Measurements from ENCODE around the gene ASPSCR1.

ASPSCR1 gene

DNA sequence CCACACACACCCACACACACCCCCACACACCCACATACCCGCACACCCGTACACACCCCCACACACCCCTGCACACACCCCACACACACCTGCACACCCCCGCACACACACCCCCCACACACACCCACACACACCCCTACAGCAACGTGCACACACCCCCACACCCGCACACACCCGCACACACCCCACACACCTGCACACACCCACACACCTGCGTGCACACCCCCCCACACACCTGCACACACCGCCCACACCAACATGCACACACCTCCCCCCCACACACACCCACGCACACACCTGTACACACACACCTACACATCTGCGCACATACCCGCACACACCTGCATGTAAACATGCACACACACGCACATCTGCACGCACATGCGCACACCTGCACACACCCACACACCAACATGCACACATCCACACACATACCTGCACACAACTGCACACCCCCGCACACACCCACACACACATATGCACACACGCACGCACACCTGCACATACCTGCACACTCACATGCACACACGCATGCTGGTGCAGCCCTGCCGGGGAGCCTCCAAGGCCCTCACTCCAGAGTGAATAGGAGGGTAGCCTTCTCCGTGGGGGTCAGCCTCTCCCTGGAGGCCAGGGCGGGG lies 7.5 kb downstream of the ASPSCR1 start:
- no peak for FAIRE-seq

GRCh38 chr17:81986606-81987005 lies 9.2 kb downstream of the ASPSCR1 start:
- no peak for FAIRE-seq

DNA sequence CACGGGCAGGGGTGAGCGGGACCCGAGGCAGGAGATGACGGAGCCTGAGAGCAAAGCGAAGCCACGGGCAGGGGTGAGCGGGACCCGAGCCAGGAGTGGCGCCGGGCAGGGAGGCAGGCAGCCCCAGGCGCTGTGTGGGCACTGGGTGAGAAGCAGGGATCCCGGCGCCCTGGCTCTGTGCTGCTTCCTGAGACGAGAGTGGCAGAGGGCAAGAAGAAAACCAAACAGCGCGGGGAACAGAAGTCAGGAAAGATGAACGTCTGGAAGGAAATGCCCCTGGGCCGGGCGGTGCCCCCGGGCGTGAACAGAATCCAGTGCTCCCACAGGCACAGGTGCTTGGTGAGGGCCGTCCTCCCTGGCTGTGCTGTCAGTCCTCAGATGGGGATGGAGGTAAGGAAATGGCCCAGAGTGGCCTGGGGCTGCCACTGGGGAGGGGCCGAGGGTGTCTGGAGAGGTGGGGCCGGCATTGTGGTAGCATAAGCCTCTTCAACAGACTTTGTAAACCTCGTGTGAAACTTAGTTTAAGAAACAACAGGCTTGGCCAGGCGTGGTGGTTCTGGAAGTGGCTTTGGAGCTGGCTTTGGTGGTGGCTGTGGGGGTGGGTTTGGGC lies 9.8 kb downstream of the ASPSCR1 start:
- FAIRE-seq: no peak

GRCh38 chr17:81990836-81991683 lies 13.6 kb downstream of the ASPSCR1 start:
- no peak for FAIRE-seq

GRCh38 chr17:81991684-81992305 lies 14.4 kb downstream of the ASPSCR1 start:
- no peak for FAIRE-seq

DNA sequence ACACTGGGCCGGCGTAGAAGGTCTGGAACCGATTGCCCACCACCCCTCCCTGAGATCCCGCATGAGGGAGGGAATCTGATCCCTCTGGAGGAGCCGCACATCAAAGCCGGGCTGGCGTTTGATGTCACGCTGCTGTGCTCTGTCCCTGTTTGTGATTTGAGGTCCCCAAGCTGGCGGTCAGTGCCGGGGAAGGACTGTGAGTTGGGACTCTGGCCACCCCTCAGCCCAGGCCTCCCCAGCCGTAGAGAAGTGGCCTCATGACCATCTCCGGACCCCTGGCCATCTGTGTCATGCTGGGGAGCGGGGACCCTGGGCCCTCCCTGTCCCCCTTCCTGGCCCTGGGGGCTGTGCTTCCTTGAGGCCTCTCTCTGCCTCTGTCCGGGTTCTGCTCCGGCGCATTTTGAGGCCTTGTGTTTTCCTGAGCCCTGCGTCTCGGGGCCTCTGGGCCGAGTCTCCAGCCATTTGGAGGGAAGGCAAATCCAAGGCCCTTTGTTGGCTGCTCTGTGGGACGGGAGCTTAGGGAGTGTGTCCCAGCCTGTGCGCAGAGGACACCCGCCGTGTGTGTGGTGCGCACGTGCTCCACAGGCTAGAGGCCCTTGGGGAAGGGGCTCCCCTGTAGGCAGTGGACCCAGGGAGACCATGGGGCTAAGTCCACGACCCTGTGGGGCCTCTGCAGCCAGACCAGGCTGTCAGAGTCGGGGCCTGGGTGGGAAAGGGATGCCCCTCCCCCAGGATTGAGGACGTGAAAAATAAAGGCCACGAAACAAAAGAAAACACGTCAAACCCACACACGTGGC lies 15.1 kb downstream of the ASPSCR1 start:
- no peak for FAIRE-seq

- no peak for FAIRE-seq
Measured at GRCh38 chr17:81993729-81994592, 16.5 kb downstream of the ASPSCR1 start.

- no peak for FAIRE-seq
Measured at GRCh38 chr17:81994593-81995462, 17.4 kb downstream of the ASPSCR1 start.

- FAIRE-seq: no peak
Measured at GRCh38 chr17:81995463-81996231, 18.2 kb downstream of the ASPSCR1 start.

DNA sequence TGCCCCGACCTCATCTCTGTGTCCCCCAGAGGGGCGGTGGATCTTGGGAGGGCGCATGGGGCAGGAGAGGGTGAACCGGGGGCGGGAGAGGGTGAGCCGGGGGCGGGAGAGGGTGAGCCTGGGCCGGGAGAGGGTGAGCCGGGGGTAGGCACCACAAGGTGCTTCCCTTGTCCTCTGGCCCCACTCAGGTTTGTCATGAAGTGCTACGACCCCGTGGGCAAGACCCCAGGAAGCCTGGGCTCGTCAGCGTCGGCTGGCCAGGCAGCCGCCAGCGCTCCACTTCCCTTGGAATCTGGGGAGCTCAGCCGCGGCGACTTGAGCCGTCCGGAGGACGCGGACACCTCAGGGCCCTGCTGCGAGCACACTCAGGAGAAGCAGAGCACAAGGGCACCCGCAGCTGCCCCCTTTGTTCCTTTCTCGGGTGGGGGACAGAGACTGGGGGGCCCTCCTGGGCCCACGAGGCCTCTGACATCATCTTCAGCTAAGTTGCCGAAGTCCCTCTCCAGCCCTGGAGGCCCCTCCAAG lies 18.9 kb downstream of the ASPSCR1 start:
- FAIRE-seq: no peak

DNA sequence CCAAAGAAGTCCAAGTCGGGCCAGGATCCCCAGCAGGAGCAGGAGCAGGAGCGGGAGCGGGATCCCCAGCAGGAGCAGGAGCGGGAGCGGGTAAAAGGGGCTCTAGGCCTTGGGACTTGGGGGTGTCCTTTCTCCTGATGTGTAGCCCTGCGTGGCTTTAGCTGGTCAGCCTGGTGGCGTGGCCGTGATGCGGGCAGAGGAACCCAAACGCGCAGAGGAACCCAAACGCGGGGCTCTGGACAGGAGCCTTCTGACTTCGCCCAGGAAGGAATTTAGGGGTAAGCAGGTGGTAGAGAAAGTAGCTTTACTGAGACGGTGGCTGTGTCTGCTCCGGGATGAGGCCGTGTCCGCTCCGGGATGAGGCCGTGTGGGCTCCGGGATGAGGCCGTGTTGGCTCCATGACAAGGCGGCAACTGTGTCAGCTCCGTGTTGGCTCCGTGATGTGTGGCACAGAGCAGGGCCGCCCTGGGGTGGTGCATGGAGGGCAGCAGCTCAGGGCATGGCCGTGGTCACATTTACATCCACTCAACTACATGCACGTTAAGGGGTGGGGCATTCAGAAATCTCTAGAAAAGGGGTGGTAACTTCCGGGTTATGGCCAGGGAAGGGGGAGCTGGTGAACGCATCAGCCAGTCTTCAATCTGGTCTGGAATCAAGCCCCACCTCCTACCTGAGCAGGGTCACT lies 19.5 kb downstream of the ASPSCR1 start:
- FAIRE-seq: no peak

GRCh38 chr17:81998212-81998611 lies 20.8 kb downstream of the ASPSCR1 start:
- no peak for FAIRE-seq

DNA sequence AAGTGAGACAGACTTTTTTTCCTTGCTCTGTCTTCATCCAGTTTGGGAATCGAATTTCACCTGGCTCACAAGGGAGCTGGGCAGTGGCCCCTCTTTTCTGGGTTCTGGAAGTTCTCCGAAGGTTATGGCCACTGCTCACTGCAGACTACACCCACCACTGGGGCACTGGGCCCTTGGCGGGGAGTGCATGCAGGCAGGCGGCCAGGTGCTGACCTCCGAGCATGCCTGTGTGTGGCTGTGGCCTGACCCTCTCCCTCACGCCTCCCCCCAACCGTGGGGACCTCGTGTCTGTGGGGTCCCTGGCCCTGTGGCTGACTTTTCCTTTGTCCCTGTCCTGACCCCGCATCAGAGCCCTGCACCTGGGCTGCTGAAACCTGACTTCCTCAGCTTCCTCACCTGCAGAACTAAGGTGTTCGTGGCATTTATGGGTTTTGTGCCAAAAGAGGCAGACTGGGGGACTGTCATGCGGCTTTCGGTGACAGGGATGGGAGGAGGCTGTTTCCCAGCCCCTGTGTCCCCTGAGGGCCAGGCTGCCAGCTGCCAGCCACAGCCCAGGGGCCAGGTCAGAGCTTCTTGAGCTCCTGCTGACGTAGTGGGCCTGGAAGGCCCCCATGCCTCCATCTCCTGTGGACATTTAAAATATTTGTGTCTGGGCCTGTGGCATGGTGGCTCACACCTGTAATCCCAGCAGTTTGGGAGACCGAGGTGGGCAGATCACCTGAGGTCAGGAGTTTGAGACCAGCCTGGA lies 21.4 kb downstream of the ASPSCR1 start:
- FAIRE-seq: no peak

GRCh38 chr17:81999587-81999975 lies 22.2 kb downstream of the ASPSCR1 start:
- no peak for FAIRE-seq

- no peak for FAIRE-seq
Measured at GRCh38 chr17:81999976-82000802, 22.8 kb downstream of the ASPSCR1 start.

- FAIRE-seq: no peak
Measured at GRCh38 chr17:82000803-82001570, 23.6 kb downstream of the ASPSCR1 start.
